ENCODE data around the gene CNDP2. TPM values are rescaled to one million over a fixed set of nuclear protein-coding genes. Genes with fewer than 3 reads are reported as not detected.
A peak's percentile ranks its signal among the peaks of the same experiment; 100 is the strongest.

CNDP2 gene
- total RNA-seq, 1 donor from 2014 or later, result 56.1 TPM

- Mint-ChIP-seq H3K36me3 (no peaks in the 10 kb centered on the region), H3K27ac (no peak overlapping the region), H3K9me3 (no peaks in the 10 kb centered on the region), H3K4me1 (peaks cover 27% of the 10 kb centered on the region), H3K27me3 (ENCODE audit: insufficient read depth, low read depth) (peaks cover 40% of the 10 kb centered on the region), H3K4me3 (peak overlapping the region; percentile 82)
- Histone ChIP-seq H2AFZ (replicated peaks) (no peak overlapping the region), H4K20me1 (ENCODE audit: low read depth) (no peaks in the 10 kb centered on the region), H3K79me2 (ENCODE audit: low read depth) (peaks cover 3% of the 10 kb centered on the region), H3K27ac (no peak overlapping the region), H3K9me3 (ENCODE audit: low read depth) (no peaks in the 10 kb centered on the region), H3K4me3 (peak overlapping the region; percentile 53), H3K9ac (no peak overlapping the region), H3K36me3 (no peaks in the 10 kb centered on the region), H3K4me1 (peaks cover 48% of the 10 kb centered on the region), H3K27me3 (peaks cover 50% of the 10 kb centered on the region), H3K4me2 (peak overlapping the region; percentile 81), H3F3A (ENCODE audit: low read depth) (peaks cover 42% of the 10 kb centered on the region)
- TF ChIP-seq CTCF (IDR thresholded peaks at IDR 0.05), result no peak
- TF ChIP-seq EZH2 (IDR thresholded peaks at IDR 0.05), result no peak
- DNase-seq (ENCODE audit: low spot score), result peak; percentile 29
Observed at GRCh38 chr18:74457725-74458421, 38.3 kb upstream of the CNDP2 start.

GRCh38 chr18:74459889-74460288 is 36.3 kb upstream of the CNDP2 start:
- H3F3A ChIP-seq (ENCODE audit: low read depth), result peaks cover 24% of the 10 kb centered on the region
- H3K36me3 Mint-ChIP-seq, result no peaks in the 10 kb centered on the region
- peaks cover 50% of the 10 kb centered on the region for H3K27me3 ChIP-seq
- peaks cover 3% of the 10 kb centered on the region for H3K79me2 ChIP-seq (ENCODE audit: low read depth)
- peak; percentile 70 for DNase-seq (ENCODE audit: low spot score)
- H3K9me3 Mint-ChIP-seq, result no peaks in the 10 kb centered on the region
- peaks cover 8% of the 10 kb centered on the region for H3K4me1 Mint-ChIP-seq
- H3K9ac ChIP-seq, result no peak overlapping the region
- TF ChIP-seq CTCF (IDR thresholded peaks at IDR 0.05), result peak; percentile 57
- no peak for TF ChIP-seq EZH2phosphoT487 (IDR thresholded peaks at IDR 0.05)
- no peak for TF ChIP-seq EZH2 (IDR thresholded peaks at IDR 0.05)
- H3K4me3 ChIP-seq, result no peak overlapping the region
- no peak overlapping the region for H3K4me2 ChIP-seq
- H4K20me1 ChIP-seq (ENCODE audit: low read depth), result no peaks in the 10 kb centered on the region
- H2AFZ ChIP-seq (replicated peaks), result peak overlapping the region; percentile 40
- no peak overlapping the region for H3K27ac ChIP-seq
- H3K4me3 Mint-ChIP-seq, result no peak overlapping the region
- H3K36me3 ChIP-seq, result no peaks in the 10 kb centered on the region
- H3K27me3 Mint-ChIP-seq (ENCODE audit: insufficient read depth, low read depth), result peaks cover 28% of the 10 kb centered on the region
- H3K9me3 ChIP-seq (ENCODE audit: low read depth), result no peaks in the 10 kb centered on the region
- H3K4me1 ChIP-seq, result peaks cover 32% of the 10 kb centered on the region
- no peak overlapping the region for H3K27ac Mint-ChIP-seq

- no peak overlapping the region for H3K9ac ChIP-seq
- H3K36me3 Mint-ChIP-seq, result no peaks in the 10 kb centered on the region
- no peak overlapping the region for H3K4me3 ChIP-seq
- H3K9me3 ChIP-seq (ENCODE audit: low read depth), result no peaks in the 10 kb centered on the region
- H4K20me1 ChIP-seq (ENCODE audit: low read depth), result no peaks in the 10 kb centered on the region
- TF ChIP-seq EZH2phosphoT487 (IDR thresholded peaks at IDR 0.05), result no peak
- TF ChIP-seq CTCF (IDR thresholded peaks at IDR 0.05), result no peak
- TF ChIP-seq EZH2 (IDR thresholded peaks at IDR 0.05), result no peak
- DNase-seq (ENCODE audit: low spot score), result no peak
- no peaks in the 10 kb centered on the region for H3K9me3 Mint-ChIP-seq
- no peaks in the 10 kb centered on the region for H3K36me3 ChIP-seq
- no peak overlapping the region for H3K27ac Mint-ChIP-seq
- H3K79me2 ChIP-seq (ENCODE audit: low read depth), result peaks cover 3% of the 10 kb centered on the region
- H3K4me3 Mint-ChIP-seq, result no peak overlapping the region
- H3K4me2 ChIP-seq, result no peak overlapping the region
- no peak overlapping the region for H2AFZ ChIP-seq (replicated peaks)
- H3K27me3 ChIP-seq, result peaks cover 40% of the 10 kb centered on the region
- H3K4me1 ChIP-seq, result peaks cover 23% of the 10 kb centered on the region
- H3K27ac ChIP-seq, result no peak overlapping the region
- peaks cover 21% of the 10 kb centered on the region for H3F3A ChIP-seq (ENCODE audit: low read depth)
- peaks cover 7% of the 10 kb centered on the region for H3K4me1 Mint-ChIP-seq
- H3K27me3 Mint-ChIP-seq (ENCODE audit: insufficient read depth, low read depth), result peaks cover 26% of the 10 kb centered on the region
Observed at GRCh38 chr18:74460825-74461224, 35.3 kb upstream of the CNDP2 start.

All from neural progenitor cell (in vitro differentiated cells).